ENCODE results near the gene CALN1.
A peak's percentile ranks its signal among the peaks of the same experiment; 100 is the strongest.

The CALN1 gene

DNA sequence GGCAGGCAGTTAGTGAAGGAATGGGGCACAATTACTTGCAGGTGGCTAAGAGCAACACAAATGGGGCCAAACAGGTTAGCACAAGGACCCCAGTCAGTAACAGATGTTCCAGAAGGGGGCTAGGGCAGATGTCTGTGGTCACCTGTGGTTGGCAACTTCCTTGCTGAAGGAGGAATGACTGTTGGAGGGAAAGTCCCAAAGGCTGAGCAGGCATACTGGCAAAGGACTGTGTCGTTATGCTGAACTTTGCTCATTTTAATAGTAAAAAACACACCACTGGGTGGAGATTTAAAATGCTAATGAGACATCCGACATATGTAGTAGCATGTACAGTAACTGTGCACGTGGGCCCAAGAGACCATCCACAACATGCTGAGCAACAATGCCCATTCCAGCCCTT lies 511.6 kb downstream of the CALN1 start:
- no peak overlapping the region for H3K27ac ChIP-seq
- TF ChIP-seq, protein P1, sequence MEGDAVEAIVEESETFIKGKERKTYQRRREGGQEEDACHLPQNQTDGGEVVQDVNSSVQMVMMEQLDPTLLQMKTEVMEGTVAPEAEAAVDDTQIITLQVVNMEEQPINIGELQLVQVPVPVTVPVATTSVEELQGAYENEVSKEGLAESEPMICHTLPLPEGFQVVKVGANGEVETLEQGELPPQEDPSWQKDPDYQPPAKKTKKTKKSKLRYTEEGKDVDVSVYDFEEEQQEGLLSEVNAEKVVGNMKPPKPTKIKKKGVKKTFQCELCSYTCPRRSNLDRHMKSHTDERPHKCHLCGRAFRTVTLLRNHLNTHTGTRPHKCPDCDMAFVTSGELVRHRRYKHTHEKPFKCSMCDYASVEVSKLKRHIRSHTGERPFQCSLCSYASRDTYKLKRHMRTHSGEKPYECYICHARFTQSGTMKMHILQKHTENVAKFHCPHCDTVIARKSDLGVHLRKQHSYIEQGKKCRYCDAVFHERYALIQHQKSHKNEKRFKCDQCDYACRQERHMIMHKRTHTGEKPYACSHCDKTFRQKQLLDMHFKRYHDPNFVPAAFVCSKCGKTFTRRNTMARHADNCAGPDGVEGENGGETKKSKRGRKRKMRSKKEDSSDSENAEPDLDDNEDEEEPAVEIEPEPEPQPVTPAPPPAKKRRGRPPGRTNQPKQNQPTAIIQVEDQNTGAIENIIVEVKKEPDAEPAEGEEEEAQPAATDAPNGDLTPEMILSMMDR (IDR thresholded peaks at IDR 0.05) = no peak
- TF ChIP-seq ZFX (IDR thresholded peaks at IDR 0.05; ENCODE audit: borderline replicate concordance) = no peak

DNA sequence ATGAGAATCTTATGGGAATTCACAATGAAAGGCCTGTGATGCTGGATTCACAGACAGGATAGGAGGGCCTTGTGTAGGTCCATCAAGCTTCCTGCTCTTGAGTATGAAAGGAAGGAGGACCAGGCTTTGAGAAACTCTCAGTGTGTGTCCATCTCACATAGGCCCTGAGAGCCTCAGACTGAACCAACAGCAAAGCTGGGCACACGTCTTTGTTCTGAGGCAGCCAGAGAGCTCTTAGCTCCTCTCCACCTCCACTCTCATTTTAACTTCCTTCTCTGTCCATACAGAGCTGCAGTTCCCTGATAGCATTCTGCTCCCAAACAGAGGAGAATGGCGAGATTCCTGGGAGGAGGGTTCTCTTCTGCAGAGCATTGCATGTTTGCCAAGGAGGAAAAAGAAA lies 515.6 kb downstream of the CALN1 start:
- no peak overlapping the region for H3K27ac ChIP-seq
- no peak for TF ChIP-seq ZFX (IDR thresholded peaks at IDR 0.05; ENCODE audit: borderline replicate concordance)
- TF ChIP-seq, protein P1 (IDR thresholded peaks at IDR 0.05) = no peak

DNA sequence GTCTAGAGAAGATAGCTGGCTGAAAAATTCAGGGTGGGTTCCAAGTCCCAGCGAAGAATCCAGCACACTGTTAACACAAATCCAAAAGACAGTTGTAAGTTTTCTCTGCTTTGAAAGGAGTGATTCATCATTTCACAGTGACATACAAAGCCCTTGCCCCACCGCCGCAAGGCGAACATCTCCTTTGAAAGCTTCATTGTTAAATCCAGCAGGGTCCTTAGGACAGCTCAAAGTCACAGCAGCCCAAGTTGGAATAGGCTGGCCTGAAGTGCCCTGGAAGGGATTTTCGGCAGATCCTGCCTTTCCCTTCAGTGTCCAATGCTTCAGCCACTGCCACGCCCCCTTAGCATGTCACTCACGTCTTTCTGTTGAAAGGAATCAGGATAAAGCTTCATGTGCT lies 526.1 kb downstream of the CALN1 start:
- no peak overlapping the region for H3K27ac ChIP-seq
- TF ChIP-seq, protein P1 (IDR thresholded peaks at IDR 0.05) = no peak
- no peak for TF ChIP-seq ZFX (IDR thresholded peaks at IDR 0.05; ENCODE audit: borderline replicate concordance)

DNA sequence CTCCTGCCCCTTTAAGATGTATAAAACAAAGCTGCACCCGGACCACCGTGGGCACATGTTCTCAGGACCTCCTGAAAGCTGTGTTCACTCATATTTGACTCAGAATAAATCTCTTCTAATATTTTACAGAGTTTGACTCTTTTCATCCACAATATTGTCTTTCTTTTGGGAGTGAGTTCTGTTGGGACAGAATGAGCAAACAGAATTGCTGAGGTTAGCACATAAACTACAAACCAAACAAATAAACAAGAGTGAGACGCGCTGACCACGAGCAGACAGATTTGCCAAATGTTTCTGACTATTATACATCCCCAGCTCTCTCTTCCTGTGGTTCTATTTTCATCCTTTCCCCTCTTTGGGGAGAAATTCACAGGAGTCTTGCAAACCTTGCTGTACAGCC lies 526.7 kb downstream of the CALN1 start:
- TF ChIP-seq ZFX (IDR thresholded peaks at IDR 0.05; ENCODE audit: borderline replicate concordance) = no peak
- TF ChIP-seq, protein P1 (IDR thresholded peaks at IDR 0.05) = no peak

DNA sequence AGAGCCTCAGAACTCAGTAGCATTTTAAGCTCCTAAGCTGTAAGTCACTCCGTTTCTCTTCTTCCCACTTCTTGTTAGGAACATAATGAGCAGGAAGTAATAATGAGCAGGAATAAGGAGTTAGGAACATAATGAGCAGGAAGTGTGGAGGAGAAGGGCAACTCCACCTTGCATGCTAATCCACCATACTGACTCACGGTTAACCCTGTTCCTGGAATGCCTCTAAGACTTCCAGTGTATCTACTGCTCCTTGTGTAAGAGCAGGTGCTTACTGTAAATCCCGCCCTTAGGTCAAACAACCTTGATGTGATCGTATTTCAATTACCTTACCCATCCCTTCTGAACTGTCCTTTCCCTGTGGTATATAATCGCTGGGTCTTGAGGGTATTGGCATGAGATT lies 528.7 kb downstream of the CALN1 start:
- TF ChIP-seq, protein P1 (IDR thresholded peaks at IDR 0.05) = no peak
- no peak for TF ChIP-seq ZFX (IDR thresholded peaks at IDR 0.05; ENCODE audit: borderline replicate concordance)
- H3K27ac ChIP-seq = no peak overlapping the region

More for the DNA sequence above, 526.7 kb downstream of the CALN1 start:
- H3K27ac ChIP-seq = no peak overlapping the region

DNA sequence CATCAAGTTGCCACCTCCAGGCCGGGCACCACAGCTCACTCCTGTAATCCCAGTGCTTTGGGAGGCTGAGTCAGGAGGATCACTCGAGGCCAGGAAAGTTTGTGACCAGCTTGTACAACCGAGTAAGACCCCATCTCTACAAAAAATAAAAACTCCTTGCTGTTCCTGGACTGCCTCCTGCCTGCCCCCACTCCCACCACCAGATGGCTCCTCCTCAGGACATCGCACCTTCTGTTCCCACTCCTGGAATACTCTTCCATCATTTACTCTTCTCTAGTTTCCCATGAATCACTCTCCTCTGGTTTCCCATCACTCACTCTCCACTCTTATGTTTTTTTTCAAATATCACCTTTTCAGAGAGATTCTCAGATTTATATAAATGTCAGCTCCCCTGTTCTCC lies 540.7 kb downstream of the CALN1 start:
- H3K27ac ChIP-seq = no peak overlapping the region
- TF ChIP-seq, protein P1 (IDR thresholded peaks at IDR 0.05) = peak; percentile 56
- no peak for TF ChIP-seq ZFX (IDR thresholded peaks at IDR 0.05; ENCODE audit: borderline replicate concordance)

DNA sequence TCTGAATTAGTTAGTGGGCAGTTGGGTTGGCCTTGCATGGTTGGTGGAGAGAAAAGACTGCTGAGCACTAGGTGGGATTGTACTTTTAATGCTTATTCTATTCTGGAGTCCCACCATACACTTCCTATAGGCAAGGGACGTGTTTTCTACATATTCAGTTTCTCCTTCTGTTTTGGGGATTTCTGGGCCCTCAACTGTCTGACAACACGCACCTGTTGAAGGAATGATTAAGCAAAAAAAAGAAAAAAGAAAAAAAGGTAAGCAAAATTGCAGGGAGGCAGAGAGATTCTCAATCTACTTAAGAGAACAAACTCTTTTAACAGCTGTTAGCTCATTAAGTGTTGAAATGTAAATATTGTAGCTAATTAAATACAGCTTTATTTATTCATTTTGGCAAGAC lies 541.3 kb downstream of the CALN1 start:
- TF ChIP-seq ZFX (IDR thresholded peaks at IDR 0.05; ENCODE audit: borderline replicate concordance) = no peak
- TF ChIP-seq, protein P1 (IDR thresholded peaks at IDR 0.05) = no peak
- no peak overlapping the region for H3K27ac ChIP-seq

All from 22Rv1 (cell line).